Stimulated activated naive CD8-positive, alpha-beta T cell treated with anti-CD3 and anti-CD28 coated beads, Interleukin-15, amount 100 ng/mL, for 72 hours (primary cell): Measurements from ENCODE around the gene SMLR1.
"Not testable (repeated sequence)": the region's sequence is repeated elsewhere in the genome, so short reads cannot be mapped to it uniquely, and the experiment has no call there.

Experiments
- ATAC-seq: fragments of 150-1000 bp; cut with Tn5 transposase; 2 replicates; pipeline ENCODE4 v1.10.0; 2021; ENCODE audit warnings: mild to moderate bottlenecking, moderate library complexity
- DNase-seq, 2 donors: peaks; one replicate each; pipeline ENCODE4 v3.0.0; 2021 to 2022
- H3K27ac Mint-ChIP-seq, 2 donors: one replicate each; pipeline ENCODE4 v1.8.0; 2022; ENCODE audit warnings: mild to moderate bottlenecking in 2 of 2, mixed read lengths in 2 of 2, moderate library complexity in 2 of 2
- H3K27me3 Mint-ChIP-seq: one replicate; pipeline ENCODE4 v1.8.0; 2022; ENCODE audit warnings: mixed read lengths
- H3K4me1 Mint-ChIP-seq: one replicate; pipeline ENCODE4 v1.8.0; 2022; ENCODE audit warnings: mild to moderate bottlenecking, mixed read lengths
- H3K4me3 Mint-ChIP-seq, 2 donors: one replicate each; pipeline ENCODE4 v1.8.0; 2022; ENCODE audit warnings: mild to moderate bottlenecking in 2 of 2, mixed read lengths in 2 of 2, moderate library complexity in 1 of 2
- H3K9me3 Mint-ChIP-seq, 2 donors: one replicate each; pipeline ENCODE4 v1.8.0; 2022; ENCODE audit warnings: mixed read lengths in 2 of 2

The SMLR1 gene

DNA sequence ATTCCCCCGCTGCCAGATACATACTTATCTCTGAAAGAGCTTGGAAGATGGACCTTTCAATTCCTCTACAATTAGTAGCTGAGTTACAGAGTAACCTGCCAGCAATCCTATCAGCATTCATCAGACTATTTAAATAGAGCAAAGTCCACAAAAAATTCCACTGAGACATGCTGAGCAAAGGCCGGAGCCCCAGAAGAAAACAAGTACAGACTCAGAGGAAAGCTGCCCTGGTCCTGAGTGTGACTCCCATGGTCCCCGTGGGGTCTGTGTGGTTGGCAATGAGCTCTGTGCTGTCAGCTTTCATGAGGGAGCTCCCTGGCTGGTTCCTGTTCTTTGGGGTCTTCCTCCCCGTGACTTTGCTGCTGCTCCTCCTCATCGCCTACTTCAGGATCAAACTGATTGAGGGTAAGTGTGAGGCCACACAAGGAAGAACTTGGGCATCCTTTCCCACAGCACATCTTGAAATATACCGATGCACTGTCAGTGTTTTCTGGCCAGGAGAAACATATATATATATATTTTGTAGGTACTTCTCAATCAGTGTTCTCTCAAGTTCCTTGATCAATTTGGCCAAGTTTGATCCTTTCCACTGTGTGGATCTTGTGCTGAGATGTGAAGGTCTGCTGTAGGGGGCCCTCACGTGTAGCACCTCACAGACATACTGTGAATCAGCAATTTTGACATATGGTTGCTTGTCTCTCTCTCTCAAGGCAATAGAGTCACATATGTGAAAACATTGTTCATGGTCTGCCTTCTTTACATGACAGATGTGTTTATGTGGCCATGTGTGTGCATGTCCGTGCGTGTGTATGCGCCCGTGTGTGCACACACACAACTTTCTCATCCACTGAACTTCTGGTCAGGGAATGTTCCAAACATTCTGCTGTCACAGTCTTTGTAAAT lies at the start of gene SMLR1:
TSS of gene SMLR1 (plus strand) at position 160 of the 903 bp plus-strand sequence. CDS start at position 168, 8 bp downstream.
- Mint-ChIP-seq H3K4me3 (no peak within 1 kb of the TSS), H3K27me3 (no peaks in the 10 kb centered on the region), H3K9me3 (no peaks in the 10 kb centered on the region), H3K4me1 (peaks cover 8% of the 10 kb centered on the region), H3K27ac (no peak within 1 kb of the TSS)
- DNase-seq (no peak), ATAC-seq (no peak)

DNA sequence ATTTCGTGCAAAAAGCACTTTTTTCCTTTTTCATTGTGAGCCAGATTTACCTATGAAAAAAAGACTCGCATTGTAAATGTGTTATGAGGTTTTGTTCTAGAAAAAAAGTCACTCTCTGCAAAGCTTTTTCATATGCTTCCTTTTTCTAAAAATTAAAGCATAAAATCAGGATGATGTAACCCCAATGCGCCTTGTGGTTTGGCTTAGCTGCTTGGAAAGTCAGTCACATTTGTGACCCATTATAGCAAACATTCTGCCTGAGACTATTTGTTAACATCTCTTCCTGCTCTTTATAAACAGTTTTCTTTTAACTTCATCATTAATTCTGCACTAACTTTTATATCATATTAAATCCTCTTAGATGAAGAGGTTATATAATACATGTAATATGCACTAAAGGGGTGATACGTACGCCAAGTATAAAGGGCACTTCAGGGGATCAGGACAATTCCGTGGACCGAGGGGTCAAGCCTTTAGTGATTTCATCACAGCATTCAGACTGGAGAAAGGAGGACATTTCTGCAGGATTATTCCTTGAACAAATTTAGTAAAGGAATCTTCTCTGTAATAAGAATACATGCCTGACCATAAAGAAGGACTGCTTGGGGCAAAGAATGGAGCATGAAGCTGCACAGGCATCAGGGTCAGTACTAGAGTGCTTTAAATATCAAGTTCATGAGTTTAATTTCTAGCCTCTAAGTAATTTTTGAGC lies 48.1 kb upstream of the SMLR1 start:
- H3K4me1 Mint-ChIP-seq = peaks cover 62% of the 10 kb centered on the region
- no peaks in the 10 kb centered on the region for H3K27me3 Mint-ChIP-seq
- peak overlapping the region; percentile 34 to 38 for H3K4me3 Mint-ChIP-seq
- no peak for DNase-seq
- ATAC-seq = no peak
- H3K9me3 Mint-ChIP-seq = peaks cover 8 to 15% of the 10 kb centered on the region in 2 donors
- H3K27ac Mint-ChIP-seq = peak overlapping the region in 1 of 2 donors; percentile 72

DNA sequence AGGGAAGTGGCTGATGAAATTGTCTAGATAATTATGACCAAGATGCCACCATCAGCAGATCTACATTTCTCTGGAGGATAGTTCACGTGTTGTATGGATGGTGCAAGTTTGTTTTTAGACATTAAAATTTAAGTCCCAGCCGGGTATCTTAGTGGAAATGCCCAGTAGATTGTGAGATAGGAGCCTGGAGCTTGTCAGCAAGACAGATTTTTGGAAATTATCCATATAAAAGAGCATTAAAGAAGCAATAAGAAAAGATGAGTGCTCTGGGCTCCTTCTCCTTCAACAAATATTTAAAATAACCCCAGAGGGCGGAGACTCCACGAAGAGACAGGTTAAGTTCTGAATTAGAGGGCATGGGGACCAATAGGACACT lies 47.6 kb upstream of the SMLR1 start:
- peaks cover 14 to 15% of the 10 kb centered on the region in 2 donors for H3K9me3 Mint-ChIP-seq
- no peak for DNase-seq
- H3K4me3 Mint-ChIP-seq = peak overlapping the region; percentile 34 to 38
- no peaks in the 10 kb centered on the region for H3K27me3 Mint-ChIP-seq
- H3K4me1 Mint-ChIP-seq = peaks cover 62% of the 10 kb centered on the region
- peak overlapping the region in 1 of 2 donors; percentile 72 for H3K27ac Mint-ChIP-seq
- ATAC-seq = no peak

GRCh38 chr6:130780122-130780521 lies 47.1 kb upstream of the SMLR1 start:
- DNase-seq = no peak
- peak overlapping the region; percentile 6 to 17 for H3K4me3 Mint-ChIP-seq
- H3K4me1 Mint-ChIP-seq = peaks cover 62% of the 10 kb centered on the region
- no peaks in the 10 kb centered on the region for H3K27me3 Mint-ChIP-seq
- H3K9me3 Mint-ChIP-seq = peaks cover 14 to 15% of the 10 kb centered on the region in 2 donors
- peak overlapping the region in 1 of 2 donors; percentile 72 for H3K27ac Mint-ChIP-seq
- ATAC-seq = no peak

- Mint-ChIP-seq H3K27ac (no peak overlapping the region), H3K27me3 (no peaks in the 10 kb centered on the region), H3K4me1 (peaks cover 54% of the 10 kb centered on the region), H3K9me3 (peaks cover 14 to 15% of the 10 kb centered on the region in 2 donors), H3K4me3 (no peak overlapping the region)
- ATAC-seq (peak; percentile 91), DNase-seq (no peak)
These were observed 45.6 kb upstream of the SMLR1 start for GRCh38 chr6:130781557-130781956.

DNA sequence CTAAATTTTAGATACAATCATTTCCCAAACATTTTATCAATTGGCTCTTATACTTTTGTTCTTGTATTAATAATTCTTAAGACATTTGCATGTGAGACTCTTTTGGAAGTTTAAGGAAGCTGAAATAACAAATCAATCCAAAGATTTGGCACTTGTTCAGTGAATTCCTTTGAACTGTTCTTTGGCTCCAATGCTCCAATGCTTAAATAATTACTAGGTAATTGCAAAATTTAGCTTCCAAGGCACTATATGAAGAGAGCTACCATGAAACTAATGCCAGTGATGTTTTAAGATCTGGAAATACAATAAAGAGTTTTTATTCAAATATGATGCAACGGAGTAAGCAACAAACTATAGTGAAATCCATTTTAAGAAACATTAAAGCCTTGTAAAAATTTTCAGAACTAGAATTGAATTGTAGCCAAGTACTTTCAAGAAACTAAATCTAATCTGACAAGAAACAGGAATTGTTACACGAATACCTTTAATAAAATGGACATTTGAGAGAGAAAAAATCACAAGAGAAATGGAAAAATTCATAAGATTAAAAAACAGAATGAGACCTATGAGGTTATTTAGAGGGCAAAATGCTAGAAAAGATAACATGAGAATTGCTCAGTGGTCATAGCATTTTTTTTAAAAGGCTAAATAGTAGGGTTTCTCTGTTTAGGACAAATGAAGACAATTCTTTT lies 43.6 kb upstream of the SMLR1 start:
- H3K27ac Mint-ChIP-seq = no peak overlapping the region
- H3K4me3 Mint-ChIP-seq = no peak overlapping the region
- H3K9me3 Mint-ChIP-seq = peaks cover 14 to 15% of the 10 kb centered on the region in 2 donors
- ATAC-seq = no peak
- DNase-seq = no peak
- peaks cover 36% of the 10 kb centered on the region for H3K4me1 Mint-ChIP-seq
- H3K27me3 Mint-ChIP-seq = no peaks in the 10 kb centered on the region

DNA sequence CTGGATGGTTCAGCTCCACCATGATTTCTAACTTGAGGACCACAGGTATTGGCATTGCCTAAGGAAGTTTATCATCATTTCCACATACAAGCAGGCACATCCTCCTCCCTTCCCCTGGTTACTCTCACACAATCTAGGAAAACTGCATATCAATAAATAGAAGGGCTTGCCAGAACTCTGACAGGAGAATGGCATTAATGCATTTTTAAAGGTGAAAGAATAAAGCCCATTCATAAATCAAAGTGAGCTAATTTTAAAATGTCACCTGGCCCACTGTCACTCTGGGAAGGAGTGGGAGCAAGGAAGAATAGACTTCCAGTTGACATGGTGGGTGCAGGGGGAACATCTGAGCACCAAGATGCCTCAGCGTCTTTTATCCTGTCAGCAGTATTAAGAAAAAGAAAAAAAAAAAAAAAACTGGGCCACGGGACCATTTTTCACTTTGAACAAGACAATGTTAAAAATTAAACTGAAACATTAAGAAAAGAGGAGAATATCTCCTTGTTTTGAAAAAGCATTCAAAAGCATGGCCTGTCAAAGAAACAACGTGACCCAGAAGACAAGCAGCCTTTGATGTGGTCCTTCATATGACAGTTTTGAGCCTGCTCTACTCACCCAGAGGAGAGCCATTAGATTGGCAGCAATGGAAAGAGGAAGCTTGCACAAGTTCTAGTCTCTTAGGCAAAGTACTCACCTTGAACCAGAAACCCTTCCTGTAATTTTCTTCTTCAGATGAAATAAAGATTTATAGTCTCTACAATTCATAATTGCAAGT lies 39.3 kb upstream of the SMLR1 start:
- ATAC-seq (no peak), DNase-seq (no peak)
- Mint-ChIP-seq H3K4me1 (no peaks in the 10 kb centered on the region), H3K27ac (no peak overlapping the region), H3K27me3 (no peaks in the 10 kb centered on the region), H3K4me3 (no peak overlapping the region), H3K9me3 (peaks cover 0 to 6% of the 10 kb centered on the region in 2 donors)

DNA sequence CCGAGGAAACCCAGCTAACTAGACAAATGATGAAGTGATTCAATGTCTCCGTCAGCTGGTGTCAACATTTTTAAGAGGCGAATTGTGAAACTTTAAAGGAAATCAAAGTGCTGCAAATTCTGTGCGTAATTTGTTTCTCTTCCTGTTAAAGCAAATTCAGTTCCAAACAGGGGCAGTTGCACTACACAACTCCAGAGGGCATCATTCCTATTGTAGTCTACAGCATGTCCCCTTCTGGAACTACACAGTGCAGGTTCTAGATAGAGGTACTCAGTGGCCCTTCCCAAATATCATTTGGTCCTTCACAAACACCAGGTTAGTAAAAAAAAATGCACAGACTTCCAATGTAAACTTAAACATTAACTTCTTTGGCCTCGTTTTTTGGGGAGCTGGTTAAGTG lies 38.3 kb upstream of the SMLR1 start:
- H3K27ac Mint-ChIP-seq = no peak overlapping the region
- ATAC-seq (no peak), DNase-seq (no peak)
- no peak overlapping the region for H3K4me3 Mint-ChIP-seq
- H3K9me3 Mint-ChIP-seq = peaks cover 0 to 6% of the 10 kb centered on the region in 2 donors
- no peaks in the 10 kb centered on the region for H3K27me3 Mint-ChIP-seq
- peaks cover 4% of the 10 kb centered on the region for H3K4me1 Mint-ChIP-seq

GRCh38 chr6:130794010-130794697 lies 33.1 kb upstream of the SMLR1 start:
- no peak overlapping the region for H3K4me3 Mint-ChIP-seq
- peaks cover 20% of the 10 kb centered on the region for H3K4me1 Mint-ChIP-seq
- H3K9me3 Mint-ChIP-seq = peaks cover 5 to 7% of the 10 kb centered on the region in 2 donors
- no peak for DNase-seq
- peak overlapping the region in 1 of 2 donors; percentile 9 for H3K27ac Mint-ChIP-seq
- ATAC-seq = peak; percentile 39
- H3K27me3 Mint-ChIP-seq = no peaks in the 10 kb centered on the region

DNA sequence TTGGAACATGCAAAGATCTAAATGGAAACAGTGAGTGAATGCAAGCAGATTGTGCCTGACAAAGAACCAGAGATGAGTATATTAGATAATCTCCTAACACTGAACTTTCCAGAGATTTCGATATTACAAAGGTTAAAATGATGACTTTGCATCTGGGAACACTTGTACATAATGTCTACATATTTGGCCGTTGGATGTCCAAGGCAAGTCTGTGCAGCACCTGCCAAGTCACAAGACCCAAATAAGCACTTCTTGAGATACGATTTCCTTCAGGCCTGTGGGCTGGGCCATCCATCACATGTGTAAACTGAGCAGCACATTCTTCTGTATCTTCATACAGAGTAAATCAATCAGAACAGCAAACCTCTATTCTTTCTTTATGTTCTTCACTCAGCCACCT lies 32.5 kb upstream of the SMLR1 start:
- no peak for ATAC-seq
- Mint-ChIP-seq H3K27ac (no peak overlapping the region), H3K27me3 (no peaks in the 10 kb centered on the region), H3K4me1 (peaks cover 20% of the 10 kb centered on the region), H3K4me3 (no peak overlapping the region), H3K9me3 (peaks cover 7 to 8% of the 10 kb centered on the region in 2 donors)
- DNase-seq = no peak

DNA sequence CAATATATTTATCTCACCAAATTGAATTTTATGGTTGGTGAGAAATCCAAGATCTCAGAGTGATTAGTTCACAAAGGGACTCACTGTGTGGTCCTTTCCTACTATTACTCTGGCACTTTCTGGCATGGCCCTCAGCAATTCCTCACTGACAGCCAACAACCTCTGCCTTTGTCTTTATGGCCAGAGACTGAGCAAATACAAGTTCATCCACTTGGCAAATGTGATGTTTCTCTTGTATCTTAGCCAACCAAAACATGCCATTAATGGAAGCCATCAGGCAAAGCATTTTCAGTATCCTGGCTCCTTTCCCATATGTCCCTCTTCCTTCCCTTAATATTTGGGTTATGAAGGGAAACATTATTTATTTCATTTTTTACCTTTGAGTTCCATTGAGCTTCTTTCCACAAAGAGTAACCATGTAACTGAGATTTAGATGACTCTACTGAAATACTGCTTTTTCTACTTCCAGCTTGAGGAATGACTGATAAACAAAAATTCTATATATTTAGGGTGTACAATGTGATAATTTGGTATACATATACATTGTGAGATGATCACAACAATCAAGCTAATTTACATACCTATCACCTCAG lies 30.8 kb upstream of the SMLR1 start:
- Mint-ChIP-seq H3K4me1 (peaks cover 20% of the 10 kb centered on the region), H3K27ac (no peak overlapping the region), H3K9me3 (peaks cover 7 to 8% of the 10 kb centered on the region in 2 donors), H3K4me3 (no peak overlapping the region), H3K27me3 (no peaks in the 10 kb centered on the region)
- DNase-seq (no peak), ATAC-seq (no peak)

- H3K9me3 Mint-ChIP-seq = peaks cover 7 to 8% of the 10 kb centered on the region in 2 donors
- no peak for DNase-seq
- H3K4me1 Mint-ChIP-seq = peaks cover 20% of the 10 kb centered on the region
- no peak overlapping the region for H3K27ac Mint-ChIP-seq
- ATAC-seq = no peak
- no peak overlapping the region for H3K4me3 Mint-ChIP-seq
- no peaks in the 10 kb centered on the region for H3K27me3 Mint-ChIP-seq
These were observed 30.1 kb upstream of the SMLR1 start for GRCh38 chr6:130797061-130797460.

GRCh38 chr6:130801368-130801767 lies 25.8 kb upstream of the SMLR1 start:
- Mint-ChIP-seq H3K27ac (peak overlapping the region in 1 of 2 donors; percentile 80), H3K9me3 (peaks cover 0 to 12% of the 10 kb centered on the region in 2 donors)
- DNase-seq, H3K27me3 Mint-ChIP-seq, H3K4me3 Mint-ChIP-seq, H3K4me1 Mint-ChIP-seq: not testable (repeated sequence)
- ATAC-seq = peak; percentile 57

DNA sequence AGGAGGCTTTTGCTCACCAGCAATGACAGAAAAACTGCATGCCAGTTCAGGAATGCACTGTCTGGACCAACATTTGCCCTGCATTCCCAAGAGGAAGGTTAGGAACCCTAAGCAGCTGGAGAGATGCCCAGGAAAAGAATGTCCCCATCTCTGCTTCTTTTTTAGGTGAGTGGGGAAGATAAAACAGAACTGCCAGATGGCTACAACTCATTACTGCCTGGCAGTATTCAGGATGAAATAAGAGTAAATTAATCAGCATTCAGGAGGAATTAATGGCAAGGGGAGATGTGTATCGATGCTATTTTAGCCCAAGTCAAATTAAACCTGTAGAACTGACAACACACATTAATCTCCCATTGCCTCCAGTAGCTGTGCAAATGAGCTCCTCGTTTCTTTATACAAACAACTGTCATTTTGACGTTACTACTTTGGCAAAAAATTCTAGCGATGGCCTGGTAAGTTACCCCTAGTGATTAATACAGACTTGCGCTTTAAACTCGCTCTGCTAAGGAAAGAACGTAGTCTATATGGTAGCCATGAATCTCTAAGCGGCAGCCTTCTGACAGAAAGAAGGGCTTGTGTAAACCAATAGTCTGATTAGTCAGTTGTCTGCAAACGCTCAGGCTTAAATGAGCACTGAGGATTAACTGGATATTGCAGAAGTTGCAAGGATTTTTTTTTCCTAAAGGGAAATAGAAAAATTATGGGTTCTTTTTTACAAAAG lies 16.7 kb upstream of the SMLR1 start:
- H3K4me1 Mint-ChIP-seq = no peaks in the 10 kb centered on the region
- peaks cover 0 to 9% of the 10 kb centered on the region in 2 donors for H3K9me3 Mint-ChIP-seq
- ATAC-seq = no peak
- no peaks in the 10 kb centered on the region for H3K27me3 Mint-ChIP-seq
- no peak for DNase-seq
- no peak overlapping the region for H3K4me3 Mint-ChIP-seq
- no peak overlapping the region for H3K27ac Mint-ChIP-seq
